ENCODE measurements around the gene WDFY4. TPM values are rescaled to one million over a fixed set of nuclear protein-coding genes. Genes with fewer than 3 reads are reported as not detected.

WDFY4 gene
- total RNA-seq, 4 donors from 2014 or later: 0.61 to 3.8 (median 0.88) TPM

DNA sequence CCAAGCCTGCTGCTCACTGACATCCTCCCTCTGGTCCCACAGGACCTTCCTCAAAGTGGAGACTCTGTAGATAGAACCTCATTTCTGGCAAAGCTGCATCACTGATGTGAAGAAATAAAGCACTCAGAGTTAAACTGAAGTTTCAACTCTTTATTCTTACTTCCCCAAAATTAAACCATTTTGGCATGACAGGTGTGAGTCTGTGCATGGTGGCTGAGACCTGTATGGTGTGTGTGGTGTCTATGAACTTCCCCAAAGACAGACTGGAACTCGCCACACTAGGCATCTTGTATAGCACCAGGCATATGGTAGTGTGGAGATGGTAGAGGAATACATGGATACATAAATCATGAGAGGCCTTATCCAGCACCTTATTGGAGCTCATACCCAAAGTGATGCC, 6.6 kb upstream of the WDFY4 start:
- no peak for DNase-seq
- intact Hi-C loops (cut with DNase I): no loop called here
- H3K9me3 ChIP-seq: peaks cover 0 to 7% (median 6%) of the 10 kb centered on the region in 3 donors

DNA sequence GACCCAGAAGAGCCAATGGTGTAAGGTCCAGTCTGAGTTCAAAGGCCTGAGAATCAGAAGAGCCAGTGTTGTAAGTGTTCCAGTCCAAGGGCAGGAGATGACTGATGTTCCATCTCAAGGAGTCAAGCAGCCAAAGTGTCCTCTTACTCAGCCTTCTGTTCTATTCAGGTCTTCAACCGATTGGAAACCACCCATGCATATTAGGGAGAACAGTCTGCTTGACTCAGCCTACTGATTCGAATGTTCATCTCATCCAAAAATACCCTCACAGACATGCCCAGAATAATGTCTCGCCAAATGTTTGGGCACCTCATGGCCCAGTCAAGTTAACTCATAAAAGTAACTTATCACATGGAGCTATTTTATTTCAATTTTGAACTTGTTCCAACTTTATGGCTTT, 2.9 kb upstream of the WDFY4 start:
- H3K27ac ChIP-seq: no peak overlapping the region
- TF ChIP-seq POLR2A (IDR thresholded peaks at IDR 0.05): no peak
- TF ChIP-seq, protein P1, sequence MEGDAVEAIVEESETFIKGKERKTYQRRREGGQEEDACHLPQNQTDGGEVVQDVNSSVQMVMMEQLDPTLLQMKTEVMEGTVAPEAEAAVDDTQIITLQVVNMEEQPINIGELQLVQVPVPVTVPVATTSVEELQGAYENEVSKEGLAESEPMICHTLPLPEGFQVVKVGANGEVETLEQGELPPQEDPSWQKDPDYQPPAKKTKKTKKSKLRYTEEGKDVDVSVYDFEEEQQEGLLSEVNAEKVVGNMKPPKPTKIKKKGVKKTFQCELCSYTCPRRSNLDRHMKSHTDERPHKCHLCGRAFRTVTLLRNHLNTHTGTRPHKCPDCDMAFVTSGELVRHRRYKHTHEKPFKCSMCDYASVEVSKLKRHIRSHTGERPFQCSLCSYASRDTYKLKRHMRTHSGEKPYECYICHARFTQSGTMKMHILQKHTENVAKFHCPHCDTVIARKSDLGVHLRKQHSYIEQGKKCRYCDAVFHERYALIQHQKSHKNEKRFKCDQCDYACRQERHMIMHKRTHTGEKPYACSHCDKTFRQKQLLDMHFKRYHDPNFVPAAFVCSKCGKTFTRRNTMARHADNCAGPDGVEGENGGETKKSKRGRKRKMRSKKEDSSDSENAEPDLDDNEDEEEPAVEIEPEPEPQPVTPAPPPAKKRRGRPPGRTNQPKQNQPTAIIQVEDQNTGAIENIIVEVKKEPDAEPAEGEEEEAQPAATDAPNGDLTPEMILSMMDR (IDR thresholded peaks at IDR 0.05): no peak
- DNase-seq: no peak
- 34 to 52% methylated on average over 3 of the region's 3 CpGs for WGBS, 2 donors
- no peak overlapping the region for H3K4me3 ChIP-seq
- H3K4me1 ChIP-seq: peaks cover 0 to 20% (median 11%) of the 10 kb centered on the region in 3 donors
- H3K36me3 ChIP-seq: no peaks in the 10 kb centered on the region
- peaks cover 0 to 7% (median 6%) of the 10 kb centered on the region in 3 donors for H3K9me3 ChIP-seq
- intact Hi-C loops (cut with DNase I): no loop called here
- no peaks in the 10 kb centered on the region for H3K27me3 ChIP-seq

More for the DNA sequence above, 6.6 kb upstream of the WDFY4 start:
- Histone ChIP-seq H3K36me3 (no peaks in the 10 kb centered on the region), H3K27ac (no peak overlapping the region), H3K27me3 (no peaks in the 10 kb centered on the region), H3K4me3 (no peak overlapping the region), H3K4me1 (peaks cover 0 to 2% (median 0%) of the 10 kb centered on the region in 3 donors)
- TF ChIP-seq, protein P1 (IDR thresholded peaks at IDR 0.05): no peak
- no peak for TF ChIP-seq POLR2A (IDR thresholded peaks at IDR 0.05)
- 71 to 78% methylated on average over 1 of the region's 1 CpG for WGBS, 2 donors

DNA sequence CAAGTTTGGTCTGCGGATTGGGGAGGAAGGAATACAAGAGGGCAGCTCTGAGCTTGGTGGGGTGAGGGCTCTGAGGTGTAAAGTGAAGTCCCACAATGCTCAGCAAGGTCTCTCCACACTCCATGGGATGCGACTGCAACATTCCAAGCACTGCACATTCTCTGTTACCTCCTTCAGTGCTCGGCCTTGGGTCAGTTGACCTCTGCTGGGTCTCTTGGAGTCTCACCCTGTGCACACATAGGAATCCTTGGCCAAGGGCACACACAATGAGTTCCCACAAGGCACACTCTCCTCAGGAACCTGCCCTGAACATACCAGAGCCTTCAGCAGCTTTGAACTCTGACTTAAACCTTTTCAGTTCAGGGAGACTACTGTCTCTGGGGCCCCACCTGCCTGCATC, 2.4 kb upstream of the WDFY4 start:
- no peak for DNase-seq
- Histone ChIP-seq H3K4me3 (no peak overlapping the region), H3K4me1 (peaks cover 0 to 20% (median 11%) of the 10 kb centered on the region in 3 donors), H3K36me3 (no peaks in the 10 kb centered on the region), H3K9me3 (peaks cover 0 to 7% (median 6%) of the 10 kb centered on the region in 3 donors), H3K27ac (no peak overlapping the region), H3K27me3 (no peaks in the 10 kb centered on the region)
- TF ChIP-seq, protein P1 (IDR thresholded peaks at IDR 0.05): no peak
- TF ChIP-seq POLR2A (IDR thresholded peaks at IDR 0.05): no peak
- WGBS, 2 donors: 63% methylated on average over 2 of the region's 3 CpGs; no CpG with 5 or more reads in 1 of the 2 donors
- intact Hi-C loops (cut with DNase I): no loop called here

DNA sequence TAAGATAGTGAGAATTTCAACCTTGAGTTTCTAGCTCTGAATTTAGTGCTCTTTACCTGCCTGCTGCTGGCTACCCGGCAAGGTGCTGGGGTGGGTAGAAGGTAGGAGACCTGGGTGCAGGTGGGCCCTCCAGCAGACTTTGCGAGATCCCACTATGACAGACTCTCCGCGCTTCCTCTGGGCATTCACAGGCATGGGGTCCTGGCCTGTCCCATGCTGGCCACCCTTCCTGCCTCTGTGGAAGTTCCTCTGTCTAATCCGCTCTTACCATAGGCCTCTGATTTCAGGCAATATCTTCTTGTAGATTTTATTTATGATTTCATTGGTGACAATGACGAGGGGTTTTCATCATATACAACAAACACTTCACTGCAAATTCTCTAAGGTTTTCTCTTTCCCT, 1.2 kb upstream of the WDFY4 start:
- Histone ChIP-seq H3K27ac (no peak overlapping the region), H3K4me1 (peaks cover 0 to 20% (median 11%) of the 10 kb centered on the region in 3 donors), H3K4me3 (no peak overlapping the region), H3K36me3 (no peaks in the 10 kb centered on the region), H3K27me3 (no peaks in the 10 kb centered on the region), H3K9me3 (no peaks in the 10 kb centered on the region)
- no peak for DNase-seq
- TF ChIP-seq, protein P1 (IDR thresholded peaks at IDR 0.05): no peak
- no peak for TF ChIP-seq POLR2A (IDR thresholded peaks at IDR 0.05)
- 56 to 70% methylated on average over 6 of the region's 6 CpGs for WGBS, 2 donors
- intact Hi-C loops (cut with DNase I): no loop called here

DNA sequence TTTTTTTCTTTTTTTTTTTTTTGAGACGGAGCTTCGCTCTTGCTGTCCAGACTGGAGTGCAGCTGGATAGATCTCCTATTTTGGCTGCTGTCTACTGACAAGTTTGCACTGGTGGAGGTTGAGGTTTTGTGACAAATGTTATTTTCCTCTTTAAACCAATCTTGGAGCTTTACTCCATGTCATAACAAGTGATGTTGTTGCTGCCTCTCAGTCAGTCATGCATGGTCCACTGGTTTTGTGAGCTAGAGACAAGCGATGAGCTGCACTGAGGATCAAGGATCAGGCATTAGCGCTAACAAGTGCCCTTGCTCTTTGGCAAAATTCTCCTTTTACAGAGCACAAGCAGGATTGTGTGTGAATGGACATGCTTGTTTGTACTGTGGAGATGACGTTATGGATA, 805 bp upstream of the WDFY4 start:
- no peak for TF ChIP-seq POLR2A (IDR thresholded peaks at IDR 0.05)
- TF ChIP-seq, protein P1 (IDR thresholded peaks at IDR 0.05): no peak
- no peaks in the 10 kb centered on the region for H3K27me3 ChIP-seq
- no peak overlapping the region for H3K4me3 ChIP-seq
- DNase-seq: no peak
- intact Hi-C loops (cut with DNase I): no loop called here
- H3K27ac ChIP-seq: no peak overlapping the region
- H3K9me3 ChIP-seq: no peaks in the 10 kb centered on the region
- 30 to 35% methylated on average over 4 to 5 of the region's 5 CpGs for WGBS, 2 donors
- no peaks in the 10 kb centered on the region for H3K36me3 ChIP-seq
- H3K4me1 ChIP-seq: peaks cover 0 to 20% (median 11%) of the 10 kb centered on the region in 3 donors
